ENCODE data around the gene PIGR. TPM values are rescaled to one million over a fixed set of nuclear protein-coding genes. Genes with fewer than 3 reads are reported as not detected.

PIGR gene
- total and polyA plus RNA-seq, 10 of the 15 experiments (the other 5 are each of a cell fraction or from before 2014, with no cell fraction given): 0.96 to 7.6 (median 1.8) TPM

DNA sequence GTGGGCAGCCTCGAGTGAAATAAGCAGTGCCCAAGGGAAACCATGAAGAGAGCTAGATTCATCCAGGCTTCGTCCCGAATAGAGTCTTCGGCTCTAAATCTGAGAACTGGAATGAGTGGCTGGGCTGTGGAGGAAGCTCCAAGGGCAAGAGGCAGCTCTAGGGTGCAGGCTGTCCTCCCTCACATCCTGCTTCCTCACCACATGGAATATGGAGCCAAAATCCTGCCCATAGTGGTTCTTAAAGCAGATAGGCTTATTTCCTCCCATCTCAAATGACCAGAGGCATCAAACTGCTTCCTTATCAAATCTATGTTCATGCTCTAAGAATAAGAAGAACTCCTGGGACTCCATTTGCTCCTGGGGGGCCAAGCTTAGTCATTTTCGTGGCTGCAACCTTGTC, 46.5 kb downstream of the PIGR start:
- CTCF ChIA-PET: interaction anchor here (0.8 to 3.3 kb wide), 3 partner anchors 12 to 90 kb away, joined by 3 to 16 read pairs (median 12); no protein-coding TSS in a partner anchor
- DNase-seq (ENCODE audit: low read depth, low spot score): no peak
- Histone ChIP-seq H3K79me2 (ENCODE audit: control insufficient read depth, insufficient read depth, low read length) (no peaks in the 10 kb centered on the region), H3K27me3 (replicated peaks in 1 of 2; ENCODE audit: control insufficient read depth in 2 of 2, insufficient read depth in 2 of 2, low read length in 1 of 2) (no peaks in the 10 kb centered on the region), H3K4me2 (ENCODE audit: control insufficient read depth, insufficient read depth) (no peak overlapping the region), H3K4me3 (no peak overlapping the region), H3K9ac (ENCODE audit: control insufficient read depth, insufficient read depth, low read length) (no peak overlapping the region), H3K9me3 (replicated peaks; ENCODE audit: control insufficient read depth, insufficient read depth, low read length) (no peaks in the 10 kb centered on the region), H4K20me1 (ENCODE audit: control insufficient read depth, insufficient read depth) (no peaks in the 10 kb centered on the region), H3K36me3 (ENCODE audit: control insufficient read depth in 2 of 2, insufficient read depth in 2 of 2, low read length in 1 of 2) (peaks cover 6 to 9% of the 10 kb centered on the region in 2 experiments), H2AFZ (ENCODE audit: control insufficient read depth, low read depth, low read length) (no peak overlapping the region), H3K27ac (ENCODE audit: control insufficient read depth, insufficient read depth) (no peak overlapping the region), H3K4me1 (ENCODE audit: control insufficient read depth, insufficient read depth, low read length) (no peaks in the 10 kb centered on the region)
- intact Hi-C loops (cut with micrococcal nuclease; ENCODE audit: unreplicated experiment): no loop called here
- RAD21 ChIA-PET (ENCODE audit: unreplicated experiment): interaction anchor here (1.9 kb wide), 1 partner anchor 12 kb away, joined by 9 read pairs; no protein-coding TSS in a partner anchor
- in situ Hi-C loops (cut with MboI): no loop called here
- 69% methylated on average over 5 of the region's 5 CpGs for WGBS (ENCODE audit: insufficient coverage, insufficient replicate concordance, low lambda C conversion rate, missing lambda C conversion rate)
- no TSS peak for BruUV-seq (replicated peaks)
- ATAC-seq: no peak
- SMC1A ChIA-PET (ENCODE audit: uncharacterized antibody, unreplicated experiment): interaction anchor here (1.3 to 1.9 kb wide), 2 partner anchors 13 to 34 kb away, joined by 3 to 5 read pairs; no protein-coding TSS in a partner anchor
- no peak for FAIRE-seq
- POLR2A ChIA-PET: interaction anchor here (0.5 to 0.7 kb wide), 2 partner anchors 16 to 185 kb away, joined by 3 to 4 read pairs; no protein-coding TSS in a partner anchor
- TF ChIP-seq POLR2AphosphoS2 (IDR thresholded peaks at IDR 0.05; ENCODE audit: low read depth, low read length): peak; percentile 35; the same call in 1 of the 2 replicates
- TF ChIP-seq POU2F2 (IDR thresholded peaks at IDR 0.05; ENCODE audit: borderline replicate concordance, low read depth, low read length): no peak

DNA sequence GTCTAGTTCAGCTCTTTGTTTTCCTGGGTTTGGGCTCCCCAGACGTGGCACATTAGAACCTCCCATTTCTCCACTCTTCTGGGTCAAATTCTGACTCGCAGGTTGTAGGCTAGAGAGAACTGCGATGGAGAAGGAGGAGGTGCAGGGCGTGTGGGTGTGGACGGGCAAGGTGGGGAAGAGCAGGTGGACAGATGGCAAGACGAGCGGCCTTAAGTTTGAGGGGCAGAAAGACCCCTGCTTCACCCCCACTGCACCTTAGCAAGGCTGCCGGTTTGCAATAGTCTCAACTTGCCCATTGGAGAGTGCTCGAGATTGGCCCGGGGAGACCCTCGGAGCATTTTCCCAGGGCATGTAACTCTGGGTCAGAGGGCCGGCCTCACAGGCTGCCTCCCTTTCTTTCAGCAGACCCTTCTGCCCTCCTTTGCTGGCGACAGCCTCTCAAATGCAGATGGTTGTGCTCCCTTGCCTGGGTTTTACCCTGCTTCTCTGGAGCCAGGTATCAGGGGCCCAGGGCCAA, 47.3 kb downstream of the PIGR start:
- no peak for FAIRE-seq
- TF ChIP-seq, protein P1, sequence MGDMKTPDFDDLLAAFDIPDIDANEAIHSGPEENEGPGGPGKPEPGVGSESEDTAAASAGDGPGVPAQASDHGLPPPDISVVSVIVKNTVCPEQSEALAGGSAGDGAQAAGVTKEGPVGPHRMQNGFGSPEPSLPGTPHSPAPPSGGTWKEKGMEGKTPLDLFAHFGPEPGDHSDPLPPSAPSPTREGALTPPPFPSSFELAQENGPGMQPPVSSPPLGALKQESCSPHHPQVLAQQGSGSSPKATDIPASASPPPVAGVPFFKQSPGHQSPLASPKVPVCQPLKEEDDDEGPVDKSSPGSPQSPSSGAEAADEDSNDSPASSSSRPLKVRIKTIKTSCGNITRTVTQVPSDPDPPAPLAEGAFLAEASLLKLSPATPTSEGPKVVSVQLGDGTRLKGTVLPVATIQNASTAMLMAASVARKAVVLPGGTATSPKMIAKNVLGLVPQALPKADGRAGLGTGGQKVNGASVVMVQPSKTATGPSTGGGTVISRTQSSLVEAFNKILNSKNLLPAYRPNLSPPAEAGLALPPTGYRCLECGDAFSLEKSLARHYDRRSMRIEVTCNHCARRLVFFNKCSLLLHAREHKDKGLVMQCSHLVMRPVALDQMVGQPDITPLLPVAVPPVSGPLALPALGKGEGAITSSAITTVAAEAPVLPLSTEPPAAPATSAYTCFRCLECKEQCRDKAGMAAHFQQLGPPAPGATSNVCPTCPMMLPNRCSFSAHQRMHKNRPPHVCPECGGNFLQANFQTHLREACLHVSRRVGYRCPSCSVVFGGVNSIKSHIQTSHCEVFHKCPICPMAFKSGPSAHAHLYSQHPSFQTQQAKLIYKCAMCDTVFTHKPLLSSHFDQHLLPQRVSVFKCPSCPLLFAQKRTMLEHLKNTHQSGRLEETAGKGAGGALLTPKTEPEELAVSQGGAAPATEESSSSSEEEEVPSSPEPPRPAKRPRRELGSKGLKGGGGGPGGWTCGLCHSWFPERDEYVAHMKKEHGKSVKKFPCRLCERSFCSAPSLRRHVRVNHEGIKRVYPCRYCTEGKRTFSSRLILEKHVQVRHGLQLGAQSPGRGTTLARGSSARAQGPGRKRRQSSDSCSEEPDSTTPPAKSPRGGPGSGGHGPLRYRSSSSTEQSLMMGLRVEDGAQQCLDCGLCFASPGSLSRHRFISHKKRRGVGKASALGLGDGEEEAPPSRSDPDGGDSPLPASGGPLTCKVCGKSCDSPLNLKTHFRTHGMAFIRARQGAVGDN (IDR thresholded peaks at IDR 0.05): no peak
- TF ChIP-seq MAX (IDR thresholded peaks at IDR 0.05; ENCODE audit: low read depth, low read length) (no peak), MYC (IDR thresholded peaks at IDR 0.05; ENCODE audit: insufficient read depth, insufficient read length, insufficient replicate concordance, low read length, severe bottlenecking) (no peak), RUNX3 (IDR thresholded peaks at IDR 0.05; ENCODE audit: low read length) (no peak), RBBP5 (conservative IDR thresholded peaks at IDR 0.05) (no peak), BRCA1 (IDR thresholded peaks at IDR 0.05; ENCODE audit: low read depth, low read length) (no peak), FOXK2 (IDR thresholded peaks at IDR 0.05) (no peak), RAD21 (IDR thresholded peaks at IDR 0.05; ENCODE audit: insufficient read depth, low read depth, low read length) (no peak), CHD4 (IDR thresholded peaks at IDR 0.05) (no peak)
- TF ChIP-seq, protein P2, sequence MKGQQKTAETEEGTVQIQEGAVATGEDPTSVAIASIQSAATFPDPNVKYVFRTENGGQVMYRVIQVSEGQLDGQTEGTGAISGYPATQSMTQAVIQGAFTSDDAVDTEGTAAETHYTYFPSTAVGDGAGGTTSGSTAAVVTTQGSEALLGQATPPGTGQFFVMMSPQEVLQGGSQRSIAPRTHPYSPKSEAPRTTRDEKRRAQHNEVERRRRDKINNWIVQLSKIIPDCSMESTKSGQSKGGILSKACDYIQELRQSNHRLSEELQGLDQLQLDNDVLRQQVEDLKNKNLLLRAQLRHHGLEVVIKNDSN (IDR thresholded peaks at IDR 0.05; ENCODE audit: borderline replicate concordance, extremely low read length, insufficient read depth, low read depth, low read length): no peak

More for the DNA sequence above, 47.3 kb downstream of the PIGR start:
- SMC1A ChIA-PET (ENCODE audit: uncharacterized antibody, unreplicated experiment): interaction anchor here (1.0 kb wide), 1 partner anchor 81 kb away, joined by 3 read pairs; no protein-coding TSS in a partner anchor
- no peaks in the 10 kb centered on the region for H3K79me2 ChIP-seq (ENCODE audit: control insufficient read depth, insufficient read depth, low read length)
- no peak overlapping the region for H3K4me2 ChIP-seq (ENCODE audit: control insufficient read depth, insufficient read depth)
- no peak overlapping the region for H3K27ac ChIP-seq (ENCODE audit: control insufficient read depth, insufficient read depth)
- no peaks in the 10 kb centered on the region for H3K9me3 ChIP-seq (replicated peaks; ENCODE audit: control insufficient read depth, insufficient read depth, low read length)
- no peak overlapping the region for H3K4me3 ChIP-seq
- H3K27me3 ChIP-seq (replicated peaks in 1 of 2; ENCODE audit: control insufficient read depth in 2 of 2, insufficient read depth in 2 of 2, low read length in 1 of 2): no peaks in the 10 kb centered on the region
- H3K4me1 ChIP-seq (ENCODE audit: control insufficient read depth, insufficient read depth, low read length): no peaks in the 10 kb centered on the region
- ATAC-seq: no peak
- BruUV-seq (replicated peaks): no TSS peak
- intact Hi-C loops (cut with micrococcal nuclease; ENCODE audit: unreplicated experiment) (no loop called here), in situ Hi-C loops (cut with MboI) (no loop called here)
- no peaks in the 10 kb centered on the region for H4K20me1 ChIP-seq (ENCODE audit: control insufficient read depth, insufficient read depth)
- no peak overlapping the region for H3K9ac ChIP-seq (ENCODE audit: control insufficient read depth, insufficient read depth, low read length)
- POLR2A ChIA-PET: no interaction called here
- RAD21 ChIA-PET (ENCODE audit: unreplicated experiment): no interaction called here
- DNase-seq (ENCODE audit: low read depth, low spot score): no peak
- CTCF ChIA-PET: no interaction called here
- H3K36me3 ChIP-seq (ENCODE audit: control insufficient read depth in 2 of 2, insufficient read depth in 2 of 2, low read length in 1 of 2): peaks cover 2 to 3% of the 10 kb centered on the region in 2 experiments; a peak in 3 of 4 replicates
- WGBS (ENCODE audit: insufficient coverage, insufficient replicate concordance, low lambda C conversion rate, missing lambda C conversion rate): 70% methylated on average over 13 of the region's 13 CpGs
- no peak overlapping the region for H2AFZ ChIP-seq (ENCODE audit: control insufficient read depth, low read depth, low read length)
